B cell (primary cell): Measurements from ENCODE around the gene TSEN2. TPM values are rescaled to one million over a fixed set of nuclear protein-coding genes. Genes with fewer than 3 reads are reported as not detected.
"Not testable (repeated sequence)": the region's sequence is repeated elsewhere in the genome, so short reads cannot be mapped to it uniquely, and the experiment has no call there.

Experiments
- ATAC-seq: fragments of 200-7000 bp; cut with Tn5 transposase; one replicate; pipeline ENCODE4 v1.10.0; 2021; ENCODE audit warnings: low read depth, mild to moderate bottlenecking, moderate number of reproducible peaks, moderate library complexity
- CTCF ChIA-PET: fragments of 350-600 bp; sonication (Branson Sonifier 250); formaldehyde crosslinking; loops from one replicate; lab custom pipeline; 2021; ENCODE audit warnings: antibody characterized with exemption, inconsistent platforms; lab: Charles Lee
- POLR2A ChIA-PET: fragments of 350-600 bp; sonication (Branson Sonifier 250); formaldehyde crosslinking; loops from one replicate; lab custom pipeline; 2021; ENCODE audit warnings: antibody characterized with exemption; lab: Charles Lee
- DNase-seq: peaks from one replicate; pipeline ENCODE4 v3.0.0; 2013
- H2AFZ ChIP-seq: 2 replicates; pipeline ENCODE4 v1.6.1; 2012; ENCODE audit warnings: mild to moderate bottlenecking, low read depth, low read length; ENCODE audit not compliant: insufficient read depth, poor library complexity, severe bottlenecking
- H3K27ac ChIP-seq, 2 donors: 1 replicate in 1 of 2; 2 replicates in 1 of 2; pipeline ENCODE4 v1.5.1; 2012 to 2013; ENCODE audit warnings: low read length in 2 of 2, mild to moderate bottlenecking in 2 of 2, moderate library complexity in 1 of 2
- H3K27me3 ChIP-seq, 4 experiments: fragments of 200-600 bp in 1 of 4; sonication (generic) in 1 of 4; replicated peaks in 1 of 4; 1 replicate in 2 of 4; 2 replicates in 2 of 4; pipeline versions ENCODE4 v1.6.1 to v1.7.0; 2013 to 2016; ENCODE audit warnings: low read length in 3 of 4, mild to moderate bottlenecking in 2 of 4, mixed read lengths in 1 of 4, moderate library complexity in 1 of 4; ENCODE audit not compliant: insufficient read depth in 4 of 4, control insufficient read depth in 3 of 4; ENCODE audit errors: control extremely low read depth in 1 of 4
- H3K36me3 ChIP-seq, 2 experiments: replicated peaks in 1 of 2; 1 replicate in 1 of 2; 2 replicates in 1 of 2; pipeline versions ENCODE4 v1.6.1 to v1.7.1; 2013; ENCODE audit warnings: low read length in 1 of 2; ENCODE audit not compliant: insufficient read depth in 2 of 2, control insufficient read depth in 1 of 2; ENCODE audit errors: control extremely low read depth in 1 of 2, extremely low read depth in 1 of 2
- H3K4me1 ChIP-seq, 2 donors: fragments of 200-600 bp in 1 of 2; sonication (generic) in 1 of 2; 1 replicate in 1 of 2; 2 replicates in 1 of 2; pipeline versions ENCODE4 v1.5.1 to v1.6.1; 2013 to 2017; ENCODE audit warnings: low read length in 2 of 2; ENCODE audit not compliant: control insufficient read depth in 2 of 2, insufficient read depth in 2 of 2
- H3K4me2 ChIP-seq: replicated peaks from 2 replicates; pipeline ENCODE3; 2012; ENCODE audit warnings: mild to moderate bottlenecking, low read depth, low read length; ENCODE audit not compliant: poor library complexity, severe bottlenecking
- H3K4me3 ChIP-seq, 5 experiments: fragments of 200-600 bp in 1 of 5; sonication (generic) in 1 of 5; 1 replicate in 3 of 5; 2 replicates in 2 of 5; pipeline versions ENCODE4 v1.5.1 to v1.7.0; 2011 to 2016; ENCODE audit warnings: low read length in 4 of 5, mild to moderate bottlenecking in 4 of 5, low read depth in 2 of 5, control low read depth in 1 of 5, moderate library complexity in 1 of 5; ENCODE audit not compliant: insufficient read depth in 1 of 5; ENCODE audit errors: control extremely low read depth in 1 of 5, extremely low read depth in 1 of 5
- H3K79me2 ChIP-seq: fragments of 200-600 bp; sonication (generic); one replicate; pipeline ENCODE4 v1.6.0; 2016; ENCODE audit warnings: low read length; ENCODE audit not compliant: control insufficient read depth, insufficient read depth
- H3K9ac ChIP-seq: fragments of 200-600 bp; sonication (generic); 2 replicates; pipeline ENCODE4 v1.6.1; 2017; ENCODE audit warnings: mild to moderate bottlenecking, low read length, moderate library complexity
- H3K9me3 ChIP-seq, 3 donors: one replicate each; pipeline versions ENCODE4 v1.6.1 to v1.7.1; 2013; ENCODE audit warnings: low read length in 2 of 3; ENCODE audit not compliant: control insufficient read depth in 2 of 3, insufficient read depth in 1 of 3; ENCODE audit errors: control extremely low read depth in 1 of 3
- H4K20me1 ChIP-seq: 2 replicates; pipeline ENCODE4 v1.6.0; 2012; ENCODE audit warnings: mild to moderate bottlenecking, low read length; ENCODE audit not compliant: insufficient read depth, control insufficient read depth, poor library complexity, severe bottlenecking
- H3K27ac Mint-ChIP-seq: one replicate; pipeline ENCODE4 v1.8.0; 2021; ENCODE audit warnings: mixed read lengths
- H3K27me3 Mint-ChIP-seq: one replicate; pipeline ENCODE4 v1.8.0; 2021; ENCODE audit warnings: mixed read lengths
- H3K4me1 Mint-ChIP-seq: one replicate; pipeline ENCODE4 v1.8.0; 2021; ENCODE audit warnings: mixed read lengths
- H3K4me3 Mint-ChIP-seq: one replicate; pipeline ENCODE4 v1.8.0; 2021; ENCODE audit warnings: mixed read lengths
- H3K9me3 Mint-ChIP-seq: one replicate; pipeline ENCODE4 v1.8.0; 2022; ENCODE audit warnings: mixed read lengths; ENCODE audit not compliant: insufficient read depth
- EZH2 ChIP-seq: IDR thresholded peaks from 2 replicates; pipeline ENCODE4 v1.6.1; 2012; ENCODE audit warnings: borderline replicate concordance, low read depth, mild to moderate bottlenecking, moderate library complexity, low read length; ENCODE audit not compliant: insufficient read depth, poor library complexity, severe bottlenecking
- WGBS: methylation state at CpG from one replicate; pipeline ENCODE4 v1.1.5; 2013; ENCODE audit warnings: missing lambda C conversion rate; ENCODE audit not compliant: insufficient coverage; 5-methylcytosine and 5-hydroxymethylcytosine counted together
- intact Hi-C: fragments of 100-400 bp; cut with micrococcal nuclease; formaldehyde crosslinking; loops from one replicate; pipeline ENCODE4 v1.10.0; 2022
- polyA plus RNA-seq: library from polyadenylated mRNA; depleted of rRNA; stranded (reverse); fragments of >200 nt; gene quantifications from 2 replicates; pipeline ENCODE4 v1.2.3, GENCODE V29; 2012
- total RNA-seq, 2 donors: library from RNA; stranded (reverse); fragments of 120-200 nt in 1 of 2; gene quantifications; 1 replicate in 1 of 2; 2 replicates in 1 of 2; pipeline versions ENCODE4 v1.2.3 to v1.2.4, GENCODE V29; 2013 to 2022
- TF ChIP-seq, protein P1 (sequence below): fragments of 200-600 bp; IDR thresholded peaks from one replicate; pipeline ENCODE4 v1.8.0; 2022; ENCODE audit warnings: antibody characterized with exemption, mild to moderate bottlenecking

Gene TSEN2
- total and polyA plus RNA-seq, 2 donors (not counting 1 experiment from before 2014, with no cell fraction given) = 13.4 to 17.6 TPM

DNA sequence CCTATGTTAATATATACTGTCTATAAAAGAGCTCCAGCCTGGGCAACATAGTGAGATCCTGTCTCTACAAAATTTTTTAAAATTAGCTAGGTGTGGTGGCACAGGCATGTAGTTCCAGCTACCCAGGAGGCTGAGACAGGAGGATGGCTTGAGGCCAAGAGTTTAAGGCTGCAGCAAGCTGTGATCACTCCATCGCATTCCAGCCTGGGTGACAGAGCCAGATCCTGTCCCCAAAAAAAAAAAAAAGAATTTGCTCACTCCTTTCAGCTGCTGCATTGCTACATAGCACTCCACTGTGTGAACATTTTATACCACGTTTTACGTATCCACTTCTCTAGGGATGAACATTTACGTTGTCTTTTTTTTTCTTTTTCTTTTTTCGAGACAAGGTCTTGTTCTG lies 6.0 kb upstream of the TSEN2 start:
- ATAC-seq (no peak), DNase-seq (no peak)
- Histone ChIP-seq H3K4me2 (no peak overlapping the region), H3K4me3 (no peak overlapping the region), H3K27ac (no peak overlapping the region), H3K9ac (no peak overlapping the region), H2AFZ (no peak overlapping the region), H3K4me1 (peaks cover under 1 to 12% of the 10 kb centered on the region in 2 donors), H3K27me3 (no peaks in the 10 kb centered on the region), H3K9me3 (no peaks in the 10 kb centered on the region), H3K36me3 (no peaks in the 10 kb centered on the region), H4K20me1 (no peaks in the 10 kb centered on the region), H3K79me2 (no peaks in the 10 kb centered on the region)
- Mint-ChIP-seq H3K4me1 (peaks cover 6% of the 10 kb centered on the region), H3K27ac (no peak overlapping the region), H3K27me3 (no peaks in the 10 kb centered on the region), H3K4me3 (no peak overlapping the region), H3K9me3 (no peaks in the 10 kb centered on the region)
- CTCF ChIA-PET = interaction anchor here (0.5 to 10.5 kb wide), 6 partner anchors 37 to 1797 kb away, joined by 3 to 200 read pairs (median 4); no protein-coding TSS in a partner anchor
- POLR2A ChIA-PET = no interaction called here
- TF ChIP-seq EZH2 = no peak
- TF ChIP-seq, protein P1, sequence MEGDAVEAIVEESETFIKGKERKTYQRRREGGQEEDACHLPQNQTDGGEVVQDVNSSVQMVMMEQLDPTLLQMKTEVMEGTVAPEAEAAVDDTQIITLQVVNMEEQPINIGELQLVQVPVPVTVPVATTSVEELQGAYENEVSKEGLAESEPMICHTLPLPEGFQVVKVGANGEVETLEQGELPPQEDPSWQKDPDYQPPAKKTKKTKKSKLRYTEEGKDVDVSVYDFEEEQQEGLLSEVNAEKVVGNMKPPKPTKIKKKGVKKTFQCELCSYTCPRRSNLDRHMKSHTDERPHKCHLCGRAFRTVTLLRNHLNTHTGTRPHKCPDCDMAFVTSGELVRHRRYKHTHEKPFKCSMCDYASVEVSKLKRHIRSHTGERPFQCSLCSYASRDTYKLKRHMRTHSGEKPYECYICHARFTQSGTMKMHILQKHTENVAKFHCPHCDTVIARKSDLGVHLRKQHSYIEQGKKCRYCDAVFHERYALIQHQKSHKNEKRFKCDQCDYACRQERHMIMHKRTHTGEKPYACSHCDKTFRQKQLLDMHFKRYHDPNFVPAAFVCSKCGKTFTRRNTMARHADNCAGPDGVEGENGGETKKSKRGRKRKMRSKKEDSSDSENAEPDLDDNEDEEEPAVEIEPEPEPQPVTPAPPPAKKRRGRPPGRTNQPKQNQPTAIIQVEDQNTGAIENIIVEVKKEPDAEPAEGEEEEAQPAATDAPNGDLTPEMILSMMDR = no peak
- intact Hi-C loops = no loop called here
- 95% methylated on average over 5 of the region's 5 CpGs for WGBS

DNA sequence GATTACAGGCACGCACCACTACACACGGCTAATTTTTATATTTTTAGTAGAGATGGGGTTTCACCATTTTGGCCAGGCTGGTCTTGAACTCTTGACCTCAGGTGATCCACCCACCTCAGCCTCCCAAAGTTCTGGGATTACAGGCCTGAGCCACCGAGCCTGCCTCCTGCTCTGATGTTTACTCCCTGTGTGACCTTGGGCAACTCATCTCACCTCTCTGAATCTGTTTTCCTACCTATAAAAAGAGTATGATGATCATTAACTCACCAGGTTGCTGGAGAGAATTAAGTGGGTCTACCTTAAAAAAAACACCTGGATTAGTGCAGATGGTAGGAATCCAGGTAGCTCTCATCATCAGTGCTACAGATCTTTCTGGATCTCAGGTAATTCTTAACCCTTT lies 5.1 kb upstream of the TSEN2 start:
- WGBS = no CpG with 5 or more reads among the region's 3 CpGs
- H3K4me3 Mint-ChIP-seq, DNase-seq, POLR2A ChIA-PET, H3K4me3 ChIP-seq, H3K9me3 ChIP-seq, intact Hi-C loops, H3K79me2 ChIP-seq, H3K27me3 Mint-ChIP-seq, H3K36me3 ChIP-seq, H3K27ac Mint-ChIP-seq, H3K27me3 ChIP-seq, H3K27ac ChIP-seq, H2AFZ ChIP-seq, H3K9ac ChIP-seq, ATAC-seq, H4K20me1 ChIP-seq, H3K9me3 Mint-ChIP-seq, H3K4me2 ChIP-seq: not testable (repeated sequence)
- peaks cover 6 to 17% of the 10 kb centered on the region in 2 donors for H3K4me1 ChIP-seq
- CTCF ChIA-PET = interaction anchor here (0.8 to 10.5 kb wide), 17 partner anchors 9 to 835 kb away, joined by 3 to 200 read pairs (median 3); partner anchors contain the start of genes MKRN2OS and VGLL4
- H3K4me1 Mint-ChIP-seq = peaks cover 15% of the 10 kb centered on the region
